Spleen (tissue), 7 donors: ENCODE results near the gene MCCD1.

Experiments
- CTCF ChIP-seq, 11 experiments: fragments of 200-600 bp in 7 of 11; fragments of 450-650 bp in 4 of 11; sonication (generic) in 4 of 11; IDR thresholded peaks in 8 of 11; conservative IDR thresholded peaks in 3 of 11; 1 replicate in 7 of 11; 2 replicates in 4 of 11; pipeline versions ENCODE4 v1.4.0 to v1.8.0; 2016 to 2021; ENCODE audit warnings: antibody characterized with exemption in 11 of 11, inconsistent platforms in 4 of 11, mild to moderate bottlenecking in 1 of 11
- POLR2A ChIP-seq, 3 donors: fragments of 450-650 bp; IDR thresholded peaks; one replicate each; pipeline ENCODE4 v1.5.1; 2017; ENCODE audit warnings: antibody characterized with exemption in 3 of 3, mild to moderate bottlenecking in 1 of 3
- POLR2AphosphoS5 ChIP-seq, 3 donors: sonication (generic); formaldehyde crosslinking; IDR thresholded peaks; one replicate each; pipeline ENCODE4 v1.5.1; 2017; ENCODE audit warnings: antibody characterized with exemption in 3 of 3
- donor health status: DM: no; HTN: no; CAD: no; lungs with moderate emphysema.
- donor health status: DM: no; HTN: no; CAD: no.
- donor health status: DM: no; HTN: no; CAD: no.

GRCh38 chr6:31577579-31577966 is 48.8 kb downstream of the MCCD1 start:
- no peak for TF ChIP-seq CTCF (IDR thresholded peaks at IDR 0.05 in 8 of 11, conservative IDR thresholded peaks at IDR 0.05 in 3 of 11)
- TF ChIP-seq POLR2A (IDR thresholded peaks at IDR 0.05): no peak
- no peak for TF ChIP-seq POLR2AphosphoS5 (IDR thresholded peaks at IDR 0.05)
